ENCODE data around the gene GNG8.

GRCh38 chr19:46634656-46635218, 1.3 kb downstream of the GNG8 start:
- TF ChIP-seq, protein P1, sequence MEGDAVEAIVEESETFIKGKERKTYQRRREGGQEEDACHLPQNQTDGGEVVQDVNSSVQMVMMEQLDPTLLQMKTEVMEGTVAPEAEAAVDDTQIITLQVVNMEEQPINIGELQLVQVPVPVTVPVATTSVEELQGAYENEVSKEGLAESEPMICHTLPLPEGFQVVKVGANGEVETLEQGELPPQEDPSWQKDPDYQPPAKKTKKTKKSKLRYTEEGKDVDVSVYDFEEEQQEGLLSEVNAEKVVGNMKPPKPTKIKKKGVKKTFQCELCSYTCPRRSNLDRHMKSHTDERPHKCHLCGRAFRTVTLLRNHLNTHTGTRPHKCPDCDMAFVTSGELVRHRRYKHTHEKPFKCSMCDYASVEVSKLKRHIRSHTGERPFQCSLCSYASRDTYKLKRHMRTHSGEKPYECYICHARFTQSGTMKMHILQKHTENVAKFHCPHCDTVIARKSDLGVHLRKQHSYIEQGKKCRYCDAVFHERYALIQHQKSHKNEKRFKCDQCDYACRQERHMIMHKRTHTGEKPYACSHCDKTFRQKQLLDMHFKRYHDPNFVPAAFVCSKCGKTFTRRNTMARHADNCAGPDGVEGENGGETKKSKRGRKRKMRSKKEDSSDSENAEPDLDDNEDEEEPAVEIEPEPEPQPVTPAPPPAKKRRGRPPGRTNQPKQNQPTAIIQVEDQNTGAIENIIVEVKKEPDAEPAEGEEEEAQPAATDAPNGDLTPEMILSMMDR (IDR thresholded peaks at IDR 0.05 in 2 of 3, conservative IDR thresholded peaks at IDR 0.05 in 1 of 3; ENCODE audit: borderline replicate concordance in 1 of 3, insufficient read depth in 1 of 3, low read depth in 2 of 3, low read length in 2 of 3), result no peak
- TF ChIP-seq EZH2 (IDR thresholded peaks at IDR 0.05), result no peak
- no peak for TF ChIP-seq POLR2A (IDR thresholded peaks at IDR 0.05; ENCODE audit: borderline replicate concordance, extremely low read depth, insufficient read depth, insufficient read length)

Data from HCT116 (cell line).